ENCODE measurements around the gene S100A7.
"Not testable (repeated sequence)": the region's sequence is repeated elsewhere in the genome, so short reads cannot be mapped to it uniquely, and the experiment has no call there.

Gene S100A7

GRCh38 chr1:153475282-153475681 lies 14.8 kb upstream of the S100A7 start:
- no peak for DNase-seq

GRCh38 chr1:153474347-153474746 lies 13.9 kb upstream of the S100A7 start:
- no peak for DNase-seq

- DNase-seq: no peak
Observed at GRCh38 chr1:153470707-153471106, 10.3 kb upstream of the S100A7 start.

- DNase-seq: no peak
Observed at GRCh38 chr1:153466908-153467307, 6.5 kb upstream of the S100A7 start.

GRCh38 chr1:153465811-153466636 lies 5.6 kb upstream of the S100A7 start:
- DNase-seq: peak; percentile 45

- not testable (repeated sequence) for DNase-seq
Observed at GRCh38 chr1:153462741-153463140, 2.3 kb upstream of the S100A7 start.

GRCh38 chr1:153459655-153460054 lies 796 bp downstream of the S100A7 start:
- no peak for DNase-seq

GRCh38 chr1:153456396-153456795 lies 4.1 kb downstream of the S100A7 start:
- no peak for DNase-seq

- DNase-seq: not testable (repeated sequence)
Observed at GRCh38 chr1:153448851-153449250, 11.6 kb downstream of the S100A7 start.

- DNase-seq: no peak
Observed at GRCh38 chr1:153447498-153448170, 12.8 kb downstream of the S100A7 start.

- no peak for DNase-seq
Observed at GRCh38 chr1:153444078-153444477, 16.4 kb downstream of the S100A7 start.

- DNase-seq: no peak
Observed at GRCh38 chr1:153443486-153443885, 17.0 kb downstream of the S100A7 start.

- DNase-seq: no peak
Observed at GRCh38 chr1:153441238-153441755, 19.2 kb downstream of the S100A7 start.

GRCh38 chr1:153439273-153439672 lies 21.2 kb downstream of the S100A7 start:
- no peak for DNase-seq

GRCh38 chr1:153438599-153438998 lies 21.9 kb downstream of the S100A7 start:
- no peak for DNase-seq

- no peak for DNase-seq
Observed at GRCh38 chr1:153437236-153437635, 23.2 kb downstream of the S100A7 start.

- no peak for DNase-seq
Observed at GRCh38 chr1:153434746-153435455, 25.6 kb downstream of the S100A7 start.

GRCh38 chr1:153432874-153433681 lies 27.4 kb downstream of the S100A7 start:
- no peak for DNase-seq

- no peak for DNase-seq
Observed at GRCh38 chr1:153431928-153432327, 28.5 kb downstream of the S100A7 start.

GRCh38 chr1:153431427-153431826 lies 29.0 kb downstream of the S100A7 start:
- no peak for DNase-seq

- DNase-seq: no peak
Observed at GRCh38 chr1:153431002-153431401, 29.4 kb downstream of the S100A7 start.

GRCh38 chr1:153430561-153430960 lies 29.9 kb downstream of the S100A7 start:
- DNase-seq: no peak

- no peak for DNase-seq
Observed at GRCh38 chr1:153430166-153430553, 30.3 kb downstream of the S100A7 start.
